Omental fat pad (tissue), 4 donors: ENCODE data around the gene RNF40. TPM values are rescaled to one million over a fixed set of nuclear protein-coding genes. Genes with fewer than 3 reads are reported as not detected.
A peak's percentile ranks its signal among the peaks of the same experiment; 100 is the strongest.

Experiments
- ATAC-seq: fragments of 150-250 bp; one replicate; pipeline ENCODE4 v1.9.1; 2016; ENCODE audit warnings: mild to moderate bottlenecking, moderate library complexity; ENCODE audit not compliant: low FRiP score
- DNase-seq: peaks from one replicate; pipeline ENCODE4 v3.0.0-alpha.2; 2019; ENCODE audit warnings: low spot score
- total RNA-seq, 4 donors: library from RNA; depleted of rRNA; stranded (reverse); fragments of >200 nt; gene quantifications; one replicate each; pipeline ENCODE4 v1.1.0, GENCODE V29; 2016
- TF ChIP-seq, protein P1 (sequence below), 3 donors: fragments of 450-650 bp; IDR thresholded peaks; one replicate each; pipeline ENCODE4 v1.5.1; 2016 to 2017; ENCODE audit warnings: antibody characterized with exemption in 3 of 3, mild to moderate bottlenecking in 3 of 3, moderate library complexity in 2 of 3

Gene RNF40
- total RNA-seq, 4 donors from 2014 or later = 53.9 to 77.7 (median 69.5) TPM

DNA sequence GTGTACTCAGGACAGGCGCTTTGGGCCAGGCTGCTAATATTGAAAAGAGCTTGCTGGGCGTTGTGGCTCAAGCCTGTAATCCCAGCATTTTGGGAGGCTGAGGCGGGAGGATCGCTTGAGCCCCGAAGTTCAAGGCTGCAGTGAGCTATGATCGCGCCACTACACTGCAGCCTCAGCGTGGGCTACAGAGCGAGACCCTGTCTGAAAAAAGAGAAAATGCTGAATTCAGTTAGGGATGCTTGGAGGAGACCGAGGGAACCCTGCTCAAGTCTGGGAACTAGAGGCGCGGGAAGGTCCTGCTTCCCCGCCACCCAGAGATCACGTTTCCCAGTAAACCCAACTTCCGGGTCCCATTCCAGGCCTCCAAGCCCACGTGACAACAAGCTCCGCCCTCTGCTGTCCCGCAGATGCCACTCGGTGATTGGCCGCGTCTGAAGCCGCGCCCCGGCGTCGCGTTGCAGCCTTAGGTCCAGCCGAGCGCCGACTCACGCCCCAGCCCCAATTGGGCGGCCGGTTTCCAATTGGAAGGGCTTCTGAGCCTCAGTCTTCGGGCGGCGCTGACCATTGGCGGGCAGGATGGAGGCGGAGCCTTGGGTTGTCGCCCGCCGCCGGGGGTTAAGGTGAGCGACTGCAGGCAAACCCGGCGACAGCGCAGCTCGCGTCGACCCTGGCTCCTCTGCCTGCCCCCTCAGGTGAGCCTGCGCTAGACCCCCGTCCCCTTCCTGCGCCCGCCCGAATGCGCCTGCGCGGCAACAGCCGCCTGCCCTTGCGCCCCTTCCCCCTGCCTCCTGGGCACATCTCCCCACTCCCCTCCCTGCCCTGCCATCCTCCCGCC is 14.1 kb upstream of the RNF40 start, which contains the start of gene PHKG2:
TSS of gene PHKG2 (plus strand) at position 627 of the 835 bp plus-strand sequence. CDS start 396 bp downstream, outside the sequence.
- TF ChIP-seq, protein P1, sequence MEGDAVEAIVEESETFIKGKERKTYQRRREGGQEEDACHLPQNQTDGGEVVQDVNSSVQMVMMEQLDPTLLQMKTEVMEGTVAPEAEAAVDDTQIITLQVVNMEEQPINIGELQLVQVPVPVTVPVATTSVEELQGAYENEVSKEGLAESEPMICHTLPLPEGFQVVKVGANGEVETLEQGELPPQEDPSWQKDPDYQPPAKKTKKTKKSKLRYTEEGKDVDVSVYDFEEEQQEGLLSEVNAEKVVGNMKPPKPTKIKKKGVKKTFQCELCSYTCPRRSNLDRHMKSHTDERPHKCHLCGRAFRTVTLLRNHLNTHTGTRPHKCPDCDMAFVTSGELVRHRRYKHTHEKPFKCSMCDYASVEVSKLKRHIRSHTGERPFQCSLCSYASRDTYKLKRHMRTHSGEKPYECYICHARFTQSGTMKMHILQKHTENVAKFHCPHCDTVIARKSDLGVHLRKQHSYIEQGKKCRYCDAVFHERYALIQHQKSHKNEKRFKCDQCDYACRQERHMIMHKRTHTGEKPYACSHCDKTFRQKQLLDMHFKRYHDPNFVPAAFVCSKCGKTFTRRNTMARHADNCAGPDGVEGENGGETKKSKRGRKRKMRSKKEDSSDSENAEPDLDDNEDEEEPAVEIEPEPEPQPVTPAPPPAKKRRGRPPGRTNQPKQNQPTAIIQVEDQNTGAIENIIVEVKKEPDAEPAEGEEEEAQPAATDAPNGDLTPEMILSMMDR (IDR thresholded peaks at IDR 0.05) = no peak
- DNase-seq = peak; percentile 93
- peak; percentile 98 for ATAC-seq

DNA sequence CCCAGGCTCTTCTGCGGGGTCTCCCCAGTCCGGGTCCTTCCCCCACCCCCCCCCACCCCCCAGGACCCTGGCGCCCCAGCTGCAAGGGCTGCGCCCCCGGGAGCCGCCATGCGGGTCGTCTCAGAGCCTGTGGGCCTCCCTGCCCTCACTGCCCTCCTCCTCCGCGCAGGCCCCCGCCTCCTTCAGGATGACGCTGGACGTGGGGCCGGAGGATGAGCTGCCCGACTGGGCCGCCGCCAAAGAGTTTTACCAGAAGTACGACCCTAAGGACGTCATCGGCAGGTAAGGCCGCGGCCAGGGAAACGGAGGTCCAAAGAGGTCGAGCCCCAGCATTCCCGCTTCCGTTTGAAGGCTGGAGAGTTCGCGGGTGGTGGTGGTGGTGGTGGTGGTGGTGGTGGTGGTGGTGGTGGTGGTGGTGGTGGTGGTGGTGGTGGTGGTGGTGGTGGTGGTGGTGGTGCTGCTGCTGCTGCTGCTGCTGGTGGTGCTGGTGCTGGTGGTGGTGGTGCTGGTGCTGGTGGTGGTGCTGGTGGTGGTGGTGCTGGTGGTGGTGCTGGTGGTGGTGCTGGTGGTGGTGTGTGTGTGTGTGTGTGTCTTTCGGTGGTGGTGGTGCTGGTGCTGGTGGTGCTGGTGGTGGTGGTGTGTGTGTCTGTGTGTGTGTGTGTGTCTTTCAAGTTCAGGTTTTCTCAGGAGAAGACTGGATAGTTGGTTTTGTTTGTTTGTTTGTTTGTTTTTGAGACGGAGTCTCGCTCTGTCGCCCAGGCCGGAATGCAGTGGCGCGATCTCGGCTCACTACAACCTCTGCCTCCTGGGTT is 13.3 kb upstream of the RNF40 start:
- DNase-seq (no peak), ATAC-seq (peak; percentile 62)

DNA sequence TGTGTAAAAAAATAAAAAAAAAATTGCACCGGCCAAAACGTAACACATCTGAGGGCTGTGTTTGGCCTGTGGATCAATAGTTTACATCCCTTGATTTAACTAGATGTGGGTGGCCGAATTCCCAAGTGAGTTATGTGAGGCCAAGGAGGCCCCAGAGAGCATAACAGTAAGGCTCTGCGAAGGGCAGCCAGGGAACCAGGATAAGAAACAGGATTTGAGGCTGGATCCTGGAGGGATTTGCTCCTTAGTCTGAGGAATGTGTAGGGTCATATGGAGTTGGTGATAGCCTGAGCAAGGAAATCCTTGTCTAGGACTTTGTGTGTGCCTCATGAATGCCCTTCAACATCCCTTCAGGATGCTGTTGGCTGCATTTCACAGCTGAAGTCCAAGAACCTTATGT is 11.9 kb upstream of the RNF40 start:
- TF ChIP-seq, protein P1 (IDR thresholded peaks at IDR 0.05) = no peak
- ATAC-seq (no peak), DNase-seq (no peak)

More for the DNA sequence above, 13.3 kb upstream of the RNF40 start:
- TF ChIP-seq, protein P1 (IDR thresholded peaks at IDR 0.05) = no peak

DNA sequence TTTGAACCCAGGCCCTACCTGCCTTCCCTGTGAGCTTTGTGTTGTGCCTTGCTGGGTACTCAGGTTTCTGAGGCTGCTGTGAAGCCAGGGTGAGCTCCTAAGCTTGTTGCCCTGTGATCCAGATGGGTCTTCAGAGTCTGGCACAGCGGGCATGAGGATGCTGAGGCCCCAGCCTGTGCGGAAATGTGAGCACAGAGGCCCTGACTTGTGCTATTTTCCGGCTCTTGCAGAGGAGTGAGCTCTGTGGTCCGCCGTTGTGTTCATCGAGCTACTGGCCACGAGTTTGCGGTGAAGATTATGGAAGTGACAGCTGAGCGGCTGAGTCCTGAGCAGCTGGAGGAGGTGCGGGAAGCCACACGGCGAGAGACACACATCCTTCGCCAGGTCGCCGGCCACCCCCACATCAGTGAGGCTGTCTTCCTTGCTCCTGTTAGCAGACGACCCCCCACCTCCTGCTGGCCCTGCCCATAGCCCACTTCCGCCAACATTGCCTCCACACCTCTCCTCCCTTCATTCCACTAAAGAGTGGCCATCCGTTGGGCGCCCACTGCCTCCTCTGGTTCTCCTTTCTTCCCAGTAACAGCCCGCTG is 11.2 kb upstream of the RNF40 start:
- TF ChIP-seq, protein P1 (IDR thresholded peaks at IDR 0.05) = no peak
- ATAC-seq (no peak), DNase-seq (no peak)

DNA sequence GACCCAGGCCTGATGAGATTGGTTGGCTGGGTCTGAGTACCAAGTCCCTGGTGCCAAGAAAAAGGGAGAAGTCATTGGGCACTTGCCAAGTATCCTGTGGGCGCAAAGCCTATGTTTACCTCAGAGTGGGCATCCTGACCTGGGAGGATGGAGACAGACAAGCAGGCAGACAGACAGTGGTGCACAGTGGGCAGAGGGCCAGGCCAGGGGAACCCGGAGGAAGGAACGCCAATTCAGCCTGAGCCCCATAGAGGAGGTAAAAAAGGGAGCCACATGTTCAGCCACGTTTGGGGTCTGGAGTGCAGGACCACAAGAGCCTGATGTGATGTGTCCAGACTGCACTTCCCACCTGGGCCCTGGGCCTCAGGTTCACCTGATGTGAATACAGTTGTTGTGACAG is 8.5 kb upstream of the RNF40 start:
- TF ChIP-seq, protein P1 (IDR thresholded peaks at IDR 0.05) = no peak

DNA sequence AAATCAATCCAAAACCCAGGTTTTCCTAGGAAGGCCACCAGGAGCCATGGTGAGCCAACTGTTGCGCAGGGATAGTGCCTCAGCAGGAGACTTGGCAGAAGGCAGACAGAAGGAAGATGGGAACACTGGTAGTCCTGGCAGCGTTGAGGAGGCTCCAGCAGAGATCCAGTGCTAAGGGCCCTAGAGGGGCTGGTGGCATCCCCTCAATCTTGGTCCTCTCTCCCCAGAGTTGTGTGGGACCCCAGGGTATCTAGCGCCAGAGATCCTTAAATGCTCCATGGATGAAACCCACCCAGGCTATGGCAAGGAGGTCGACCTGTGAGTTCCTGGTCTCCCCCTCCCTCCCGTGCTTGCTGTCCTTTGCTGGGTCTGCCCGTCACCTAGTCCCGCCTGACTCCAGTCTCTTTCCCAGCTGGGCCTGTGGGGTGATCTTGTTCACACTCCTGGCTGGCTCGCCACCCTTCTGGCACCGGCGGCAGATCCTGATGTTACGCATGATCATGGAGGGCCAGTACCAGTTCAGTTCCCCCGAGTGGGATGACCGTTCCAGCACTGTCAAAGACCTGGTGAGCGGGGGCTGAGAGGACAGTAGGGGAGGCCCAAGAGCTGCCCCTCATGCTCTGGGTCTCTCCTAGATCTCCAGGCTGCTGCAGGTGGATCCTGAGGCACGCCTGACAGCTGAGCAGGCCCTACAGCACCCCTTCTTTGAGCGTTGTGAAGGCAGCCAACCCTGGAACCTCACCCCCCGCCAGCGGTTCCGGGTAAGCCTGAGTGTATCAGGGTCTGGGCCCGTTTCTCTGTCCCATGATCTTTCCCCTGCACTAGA is 6.0 kb upstream of the RNF40 start:
- no peak for DNase-seq
- TF ChIP-seq, protein P1 (IDR thresholded peaks at IDR 0.05) = no peak
- ATAC-seq = no peak

More for the DNA sequence above, 8.5 kb upstream of the RNF40 start:
- DNase-seq (no peak), ATAC-seq (no peak)
